ENCODE measurements around the gene SLX4IP.
A peak's percentile ranks its signal among the peaks of the same experiment; 100 is the strongest.

The SLX4IP gene

DNA sequence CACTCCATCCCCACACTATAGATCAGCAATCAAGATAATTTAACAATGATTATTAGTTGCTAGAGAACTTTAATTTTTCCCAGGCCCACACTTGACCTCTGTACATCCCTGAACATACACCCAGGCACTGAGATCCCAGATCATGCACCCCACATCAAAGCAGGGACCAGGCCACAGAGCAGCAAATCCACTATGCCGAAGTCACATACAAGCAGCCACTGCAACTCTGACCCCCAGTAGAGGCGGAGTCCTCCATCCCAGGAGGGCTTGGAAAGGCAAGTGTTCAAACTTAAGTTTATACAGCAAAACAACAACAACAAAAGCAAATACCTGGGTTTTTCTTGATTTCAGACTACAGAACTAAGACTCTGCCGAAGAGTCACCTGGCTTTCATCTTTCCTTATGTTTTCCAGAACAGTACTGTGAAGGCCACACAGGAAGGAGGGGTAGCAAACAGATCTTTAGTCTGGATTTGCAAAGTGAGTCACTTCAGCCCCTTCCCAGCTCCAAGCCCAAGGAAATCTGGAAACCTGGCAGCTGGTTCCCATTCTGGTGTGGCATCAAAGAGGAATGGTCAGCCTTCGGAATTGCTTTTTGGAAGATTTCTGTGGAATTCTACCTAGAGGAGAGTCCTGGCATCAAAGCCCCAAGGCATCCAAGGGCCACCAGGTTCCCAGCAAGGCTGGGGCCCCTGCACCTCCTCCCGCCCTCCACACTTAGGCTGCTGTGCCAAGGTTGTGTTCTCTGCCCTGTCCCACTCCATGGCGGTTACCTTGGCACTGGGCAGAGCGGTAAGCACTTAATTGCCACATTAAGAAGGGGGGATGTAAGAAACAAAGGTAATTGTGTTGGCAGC is 231.3 kb downstream of the SLX4IP start:
- Mint-ChIP-seq H3K36me3 (no peaks in the 10 kb centered on the region), H3K4me1 (peaks cover 11% of the 10 kb centered on the region), H3K27ac (no peak overlapping the region), H3K9me3 (no peaks in the 10 kb centered on the region), H3K4me3 (no peak overlapping the region)
- no peak for ATAC-seq
- no peak for DNase-seq (ENCODE audit: low spot score in 2 of 2)

DNA sequence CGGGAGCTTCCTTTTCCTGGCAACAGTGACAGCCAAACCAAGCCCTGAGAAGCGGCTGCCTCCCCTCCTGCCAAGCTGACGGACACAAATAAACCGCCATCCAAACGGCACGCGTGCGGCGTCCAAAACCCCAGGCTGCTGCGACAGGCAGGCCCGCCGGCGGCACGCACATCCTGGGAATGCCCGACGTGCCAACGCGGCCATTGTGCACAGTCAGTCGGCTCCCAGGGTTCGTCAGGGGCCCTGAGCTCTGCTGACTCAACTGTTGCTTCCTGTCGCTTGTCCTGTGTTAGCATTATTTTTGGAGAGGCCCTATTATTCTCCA is 231.9 kb downstream of the SLX4IP start:
- no peak overlapping the region for H3K4me3 Mint-ChIP-seq
- ATAC-seq (no peak), DNase-seq (ENCODE audit: low spot score in 2 of 2) (no peak)
- no peaks in the 10 kb centered on the region for H3K36me3 Mint-ChIP-seq
- H3K4me1 Mint-ChIP-seq = peaks cover 13% of the 10 kb centered on the region
- H3K9me3 Mint-ChIP-seq = no peaks in the 10 kb centered on the region
- H3K27ac Mint-ChIP-seq = no peak overlapping the region

GRCh38 chr20:10667560-10668167 is 232.6 kb downstream of the SLX4IP start:
- DNase-seq (ENCODE audit: low spot score in 2 of 2) (no peak), ATAC-seq (no peak)
- no peaks in the 10 kb centered on the region for H3K9me3 Mint-ChIP-seq
- peaks cover 19% of the 10 kb centered on the region for H3K4me1 Mint-ChIP-seq
- no peaks in the 10 kb centered on the region for H3K36me3 Mint-ChIP-seq
- H3K27ac Mint-ChIP-seq = no peak overlapping the region
- no peak overlapping the region for H3K4me3 Mint-ChIP-seq

DNA sequence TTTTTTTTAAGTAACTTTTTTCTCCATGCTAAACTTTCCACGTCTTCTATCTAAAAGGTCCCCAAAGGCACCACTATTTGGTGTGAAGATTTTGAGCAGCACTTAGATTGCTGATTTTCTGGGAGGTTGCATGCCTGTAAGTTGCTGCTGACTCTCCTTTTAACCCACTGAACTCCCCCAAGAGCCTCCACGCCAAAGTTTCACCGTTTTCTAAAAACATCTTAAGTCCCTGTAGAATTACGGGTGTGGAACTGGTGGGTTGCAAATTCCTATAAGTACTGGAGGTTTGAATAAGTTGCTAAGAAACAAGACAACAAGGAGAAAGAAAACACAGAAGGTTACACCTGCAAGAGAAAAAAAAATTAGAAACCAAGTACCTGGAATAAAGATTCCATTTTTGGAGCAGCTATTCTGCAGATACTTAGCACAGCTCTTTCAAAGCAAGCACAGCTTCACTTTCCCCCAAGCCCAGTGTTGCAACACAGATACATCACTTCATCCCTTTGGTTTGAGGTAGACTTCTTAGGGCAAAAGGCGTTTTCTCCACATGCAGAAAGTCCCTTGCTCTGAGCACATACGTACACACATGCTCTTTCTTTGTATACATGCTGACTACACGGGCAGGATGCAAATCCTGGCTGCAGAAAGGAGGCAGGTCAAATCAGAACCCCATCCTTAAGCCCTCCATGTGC is 233.7 kb downstream of the SLX4IP start:
- Mint-ChIP-seq H3K9me3 (no peaks in the 10 kb centered on the region), H3K36me3 (no peaks in the 10 kb centered on the region), H3K27ac (no peak overlapping the region), H3K4me1 (peaks cover 26% of the 10 kb centered on the region), H3K4me3 (no peak overlapping the region)
- DNase-seq (ENCODE audit: low spot score in 2 of 2) = no peak
- ATAC-seq = no peak

GRCh38 chr20:10669843-10670446 is 234.8 kb downstream of the SLX4IP start:
- no peak for ATAC-seq
- H3K36me3 Mint-ChIP-seq = no peaks in the 10 kb centered on the region
- H3K4me1 Mint-ChIP-seq = peaks cover 29% of the 10 kb centered on the region
- H3K4me3 Mint-ChIP-seq = no peak overlapping the region
- H3K27ac Mint-ChIP-seq = no peak overlapping the region
- H3K9me3 Mint-ChIP-seq = no peaks in the 10 kb centered on the region
- no peak for DNase-seq (ENCODE audit: low spot score in 2 of 2)

- Mint-ChIP-seq H3K4me1 (peaks cover 29% of the 10 kb centered on the region), H3K4me3 (peak overlapping the region; percentile 8), H3K9me3 (no peaks in the 10 kb centered on the region), H3K36me3 (no peaks in the 10 kb centered on the region), H3K27ac (no peak overlapping the region)
- DNase-seq (ENCODE audit: low spot score in 2 of 2) (no peak), ATAC-seq (no peak)
Measured at GRCh38 chr20:10670501-10671220, 235.6 kb downstream of the SLX4IP start.

GRCh38 chr20:10671221-10671918 is 236.3 kb downstream of the SLX4IP start:
- H3K4me1 Mint-ChIP-seq = peaks cover 29% of the 10 kb centered on the region
- DNase-seq (ENCODE audit: low spot score in 2 of 2) = peak in 1 of 2 donors; percentile 52
- no peaks in the 10 kb centered on the region for H3K36me3 Mint-ChIP-seq
- ATAC-seq = peak; percentile 35
- H3K4me3 Mint-ChIP-seq = peak overlapping the region; percentile 89
- no peaks in the 10 kb centered on the region for H3K9me3 Mint-ChIP-seq
- H3K27ac Mint-ChIP-seq = no peak overlapping the region

- DNase-seq (ENCODE audit: low spot score in 2 of 2) = peak in 1 of 2 donors; percentile 52
- ATAC-seq = no peak
- H3K4me1 Mint-ChIP-seq = peaks cover 29% of the 10 kb centered on the region
- H3K9me3 Mint-ChIP-seq = no peaks in the 10 kb centered on the region
- H3K27ac Mint-ChIP-seq = no peak overlapping the region
- no peaks in the 10 kb centered on the region for H3K36me3 Mint-ChIP-seq
- H3K4me3 Mint-ChIP-seq = peak overlapping the region; percentile 89
Measured at GRCh38 chr20:10671919-10672623, 237.0 kb downstream of the SLX4IP start.

GRCh38 chr20:10672624-10673127 is 237.6 kb downstream of the SLX4IP start:
- ATAC-seq (peak; percentile 16), DNase-seq (ENCODE audit: low spot score in 2 of 2) (peak in 1 of 2 donors; percentile 67)
- Mint-ChIP-seq H3K4me1 (peaks cover 29% of the 10 kb centered on the region), H3K4me3 (peak overlapping the region; percentile 89), H3K27ac (no peak overlapping the region), H3K36me3 (no peaks in the 10 kb centered on the region), H3K9me3 (no peaks in the 10 kb centered on the region)

DNA sequence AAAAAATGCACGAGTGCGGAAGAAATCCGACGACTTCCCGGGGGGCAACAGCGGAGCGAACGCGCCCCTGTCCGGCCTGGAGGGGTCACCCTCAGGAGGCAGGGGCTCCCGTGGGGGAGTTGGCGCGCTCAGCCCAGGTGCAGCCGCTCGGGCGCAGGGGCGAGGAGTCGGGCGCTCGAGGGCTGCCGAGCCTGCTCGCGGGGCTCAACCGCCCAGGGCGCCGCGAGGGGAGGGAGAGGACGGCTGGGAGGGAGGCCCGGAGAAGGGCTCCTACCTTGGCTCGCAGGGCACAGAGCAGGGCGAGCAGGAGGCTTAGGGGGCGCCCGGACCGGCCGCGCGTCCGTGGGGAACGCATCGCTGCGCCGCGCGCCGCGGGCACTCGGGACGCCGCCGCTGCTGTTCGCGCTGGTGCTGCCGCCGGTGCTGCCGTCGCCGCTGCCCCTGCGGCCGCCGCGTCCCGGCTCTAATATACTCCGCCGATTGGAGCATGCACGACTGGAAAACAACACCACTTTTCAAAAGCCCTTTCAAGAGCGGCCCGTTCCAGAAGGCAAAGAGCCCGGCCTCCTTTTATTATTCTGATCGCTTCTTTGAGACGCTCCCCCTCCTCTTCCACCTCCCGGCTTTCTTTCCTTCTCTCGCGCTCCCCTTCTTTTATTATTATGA is 238.2 kb downstream of the SLX4IP start:
- peak overlapping the region; percentile 89 for H3K4me3 Mint-ChIP-seq
- peak; percentile 6 for ATAC-seq
- no peak overlapping the region for H3K27ac Mint-ChIP-seq
- no peaks in the 10 kb centered on the region for H3K36me3 Mint-ChIP-seq
- DNase-seq (ENCODE audit: low spot score in 2 of 2) = peak in 1 of 2 donors; percentile 59
- no peaks in the 10 kb centered on the region for H3K9me3 Mint-ChIP-seq
- H3K4me1 Mint-ChIP-seq = peaks cover 29% of the 10 kb centered on the region

DNA sequence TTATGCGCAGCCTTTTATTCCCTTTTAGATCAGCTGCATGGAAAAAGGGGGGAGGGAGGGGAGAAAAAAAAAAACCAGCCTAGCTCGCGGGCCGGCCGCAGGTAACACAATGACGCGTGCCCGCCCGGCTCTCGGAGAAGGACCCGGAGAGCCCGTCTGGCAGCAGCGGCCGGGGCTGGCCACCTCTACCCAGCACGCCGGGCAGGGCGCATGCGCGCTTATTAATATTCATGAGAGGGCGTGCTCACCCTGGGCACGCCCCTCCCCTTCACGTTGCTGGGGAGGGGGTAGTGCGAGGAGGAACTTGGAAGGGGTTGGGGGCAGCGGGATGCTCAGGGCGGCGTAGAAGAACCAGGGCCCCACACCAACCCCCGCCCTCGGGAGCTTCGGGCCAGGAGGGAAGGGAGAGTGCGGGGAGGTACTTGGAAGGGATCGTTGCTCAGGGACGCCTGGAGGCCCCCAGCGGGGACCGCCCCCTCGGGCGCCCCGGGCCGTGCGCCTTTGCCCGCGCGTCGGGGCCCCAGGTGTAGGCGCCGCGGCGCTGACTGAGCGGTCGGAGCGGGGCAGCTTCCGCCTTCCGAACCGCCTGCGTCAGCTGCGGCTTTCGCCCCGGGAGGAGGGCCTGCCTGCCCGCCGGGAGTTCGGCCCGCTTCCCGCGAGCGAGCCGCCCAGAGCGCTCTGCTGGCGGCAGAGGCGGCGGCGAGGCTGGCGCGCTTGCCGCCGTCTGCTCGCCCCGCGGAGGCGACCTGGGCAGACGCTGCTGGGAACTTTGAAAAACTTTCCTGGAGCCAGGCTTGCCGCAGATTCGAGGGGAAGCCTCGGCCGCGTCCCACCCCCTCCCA is 239.0 kb downstream of the SLX4IP start, which contains the start of gene JAG1:
TSS of gene JAG1 (minus strand) at position 158 of the 842 bp plus-strand sequence. CDS start 469 bp downstream, outside the sequence.
- Mint-ChIP-seq H3K4me3 (peak within 1 kb of the TSS; percentile 89), H3K9me3 (no peaks in the 10 kb centered on the region), H3K27ac (no peak within 1 kb of the TSS), H3K4me1 (peaks cover 29% of the 10 kb centered on the region), H3K36me3 (no peaks in the 10 kb centered on the region)
- DNase-seq (ENCODE audit: low spot score in 2 of 2) (peak in 1 of 2 donors; percentile 82), ATAC-seq (peak; percentile 80)

DNA sequence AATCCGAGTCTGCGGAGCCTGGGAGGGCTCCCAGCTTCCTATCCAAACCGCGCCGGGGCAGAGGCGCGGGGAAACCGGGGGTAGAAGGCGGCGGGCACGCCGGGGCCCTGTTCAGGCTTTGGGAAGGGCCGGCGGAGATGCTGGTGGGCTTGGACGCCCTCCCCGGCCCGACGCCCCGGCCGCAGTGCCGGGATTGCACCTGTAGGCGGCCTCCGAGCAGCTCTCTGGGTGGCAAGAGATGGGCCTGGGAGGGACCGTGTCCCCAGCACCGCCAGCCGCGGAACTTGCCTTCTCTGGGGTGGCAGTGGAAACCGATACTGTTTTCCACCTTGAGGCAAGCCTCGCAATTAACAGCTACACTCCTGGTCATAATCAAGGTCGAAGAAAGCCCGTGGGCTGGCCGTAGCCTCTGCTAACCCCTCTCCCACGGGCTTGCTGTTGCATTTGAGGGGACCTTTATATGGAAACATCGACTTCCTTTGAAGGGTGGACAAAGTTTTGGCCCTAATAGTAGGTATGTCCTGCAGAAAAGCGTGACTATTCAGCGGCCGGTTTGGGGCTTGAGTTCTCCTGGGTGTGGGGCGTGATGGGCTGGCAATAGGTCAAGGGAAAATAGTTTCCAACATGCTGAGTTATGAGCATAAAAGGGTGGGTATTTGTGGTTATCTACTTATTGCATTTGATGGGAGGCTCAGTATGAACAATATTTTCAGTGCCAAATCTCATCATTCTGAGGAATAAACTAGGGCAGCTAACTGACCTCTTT is 239.8 kb downstream of the SLX4IP start:
- H3K9me3 Mint-ChIP-seq = no peaks in the 10 kb centered on the region
- ATAC-seq (peak; percentile 54), DNase-seq (ENCODE audit: low spot score in 2 of 2) (peak in 1 of 2 donors; percentile 62)
- no peaks in the 10 kb centered on the region for H3K36me3 Mint-ChIP-seq
- H3K4me1 Mint-ChIP-seq = peaks cover 29% of the 10 kb centered on the region
- peak overlapping the region; percentile 89 for H3K4me3 Mint-ChIP-seq
- no peak overlapping the region for H3K27ac Mint-ChIP-seq

Data from stimulated activated effector memory CD8-positive, alpha-beta T cell treated with anti-CD3 and anti-CD28 coated beads, Interleukin-12 subunit alpha, Interleukin-12 subunit beta, amount 100 ng/mL, for 72 hours (primary cell).